ENCODE data around the gene RXFP4.

RXFP4 gene

DNA sequence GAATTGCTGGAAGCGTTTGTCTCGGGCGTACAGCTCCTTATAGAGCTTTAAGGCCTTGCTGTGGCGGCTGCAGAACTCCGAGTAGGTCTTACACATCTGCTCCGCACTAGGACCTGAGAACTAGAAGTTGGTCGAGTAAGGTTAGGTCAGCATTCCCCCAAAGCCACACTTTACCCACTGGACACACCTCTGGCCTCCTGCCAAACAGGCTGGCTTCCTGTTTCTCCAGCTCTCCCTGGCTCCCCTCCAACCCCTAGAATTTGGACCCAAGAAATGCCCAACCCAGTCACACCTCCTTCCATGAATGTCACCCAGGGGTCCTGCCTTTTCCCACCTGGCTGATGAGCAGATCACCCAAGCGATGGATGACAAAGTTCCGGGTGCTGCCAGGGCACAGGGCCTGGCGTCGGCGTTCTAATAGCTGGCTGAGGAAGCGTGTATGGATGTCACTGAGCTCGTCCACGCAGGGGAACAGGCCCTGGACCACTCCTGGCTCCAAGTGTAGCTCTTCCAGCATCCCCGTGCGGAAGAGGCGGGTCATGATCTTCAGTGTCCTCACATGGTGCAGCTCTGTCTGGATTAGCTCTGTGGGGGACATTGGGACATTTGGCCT lies 21.3 kb downstream of the RXFP4 start:
- no peak for DNase-seq

DNA sequence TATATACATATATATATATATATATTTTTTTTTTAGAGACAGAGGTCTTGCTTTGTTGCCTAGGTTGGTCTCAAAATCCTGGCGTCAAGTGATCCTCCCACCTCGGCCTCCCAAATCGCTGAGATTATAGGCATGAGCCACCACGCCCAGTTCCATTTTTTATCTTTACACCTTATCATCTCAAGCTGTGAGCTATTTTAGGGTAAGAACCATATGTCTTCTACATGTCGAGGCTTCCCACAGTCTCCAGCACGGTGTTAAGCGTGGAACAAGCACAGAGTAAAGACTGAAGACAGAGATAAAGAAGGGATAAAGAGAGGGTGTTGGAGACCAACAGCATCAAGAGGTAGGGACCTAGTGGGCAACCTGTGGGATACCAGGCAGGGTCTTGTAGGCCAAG lies 22.8 kb downstream of the RXFP4 start:
- DNase-seq, result no peak

DNA sequence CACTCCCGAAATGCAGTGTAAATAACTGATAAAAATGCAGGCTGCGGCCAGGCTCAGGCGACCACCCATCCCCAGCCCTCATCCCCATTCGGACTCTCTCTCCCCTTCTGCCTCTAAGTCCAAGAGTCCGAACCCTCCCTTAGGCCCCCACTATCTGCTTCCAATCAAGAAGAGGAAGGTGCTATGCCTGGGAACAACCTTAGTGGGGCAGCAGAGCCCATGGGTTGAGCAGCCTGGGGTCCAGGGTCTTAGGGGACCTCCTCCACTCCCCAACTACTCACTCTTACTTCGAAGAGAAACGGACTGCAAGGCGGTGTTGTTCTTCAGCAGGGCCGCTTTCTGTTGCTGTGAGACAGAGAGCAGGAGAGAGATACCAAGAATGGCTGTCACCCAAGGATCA lies 24.7 kb downstream of the RXFP4 start:
- DNase-seq, result no peak

DNA sequence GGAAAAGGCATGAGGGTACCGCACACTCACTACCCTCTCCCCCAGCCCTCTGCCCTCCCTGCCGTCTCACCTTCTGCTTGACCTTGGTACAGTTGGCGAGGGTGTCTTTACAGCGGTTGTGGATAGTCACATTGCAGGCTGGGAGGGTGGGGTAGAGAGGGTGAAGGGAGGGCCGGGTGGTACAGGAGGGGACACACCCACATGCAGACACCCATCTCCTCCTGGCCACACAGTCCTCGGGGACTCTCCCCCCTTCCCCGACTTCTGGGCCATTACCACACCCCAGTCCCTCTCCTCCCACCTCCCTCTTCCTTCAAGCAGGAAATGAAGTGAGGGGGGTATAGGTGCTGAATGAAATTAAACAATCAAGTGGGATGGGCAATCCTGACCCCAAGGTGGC lies 25.3 kb downstream of the RXFP4 start:
- DNase-seq, result no peak

DNA sequence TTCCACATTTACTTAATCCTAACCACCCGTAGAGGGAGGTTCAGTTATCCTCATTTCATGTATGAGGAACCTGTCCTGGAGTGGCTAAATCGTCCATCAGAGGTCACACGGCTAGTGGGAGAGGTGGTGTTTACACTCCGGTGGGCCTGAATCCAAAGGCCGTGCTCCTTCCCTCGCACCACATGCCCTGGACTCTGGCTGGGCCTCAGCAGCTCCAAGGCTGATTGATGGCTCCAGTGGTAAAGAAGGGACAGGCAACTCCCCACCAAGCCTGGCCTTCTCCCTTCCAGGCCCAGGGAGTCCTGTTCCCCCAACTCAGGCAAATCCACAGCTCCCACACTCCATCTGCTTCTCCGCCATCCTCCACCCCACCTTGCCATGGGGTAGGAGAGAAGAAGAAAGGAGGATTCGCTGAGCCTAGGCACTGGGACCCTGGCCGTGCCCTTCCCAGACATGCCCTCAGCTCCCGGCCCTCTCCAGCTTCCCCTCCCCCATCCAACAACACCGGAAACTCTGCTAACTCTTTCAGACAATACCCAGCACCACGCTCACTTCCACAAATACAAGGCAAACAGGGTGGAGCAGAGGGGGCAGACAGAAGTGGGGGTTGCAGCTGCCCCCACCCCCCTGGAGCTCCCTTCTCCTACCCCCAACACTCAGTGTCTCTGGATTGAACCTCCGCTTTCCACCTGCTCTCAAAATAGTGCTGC lies 26.1 kb downstream of the RXFP4 start:
- DNase-seq, result no peak

DNA sequence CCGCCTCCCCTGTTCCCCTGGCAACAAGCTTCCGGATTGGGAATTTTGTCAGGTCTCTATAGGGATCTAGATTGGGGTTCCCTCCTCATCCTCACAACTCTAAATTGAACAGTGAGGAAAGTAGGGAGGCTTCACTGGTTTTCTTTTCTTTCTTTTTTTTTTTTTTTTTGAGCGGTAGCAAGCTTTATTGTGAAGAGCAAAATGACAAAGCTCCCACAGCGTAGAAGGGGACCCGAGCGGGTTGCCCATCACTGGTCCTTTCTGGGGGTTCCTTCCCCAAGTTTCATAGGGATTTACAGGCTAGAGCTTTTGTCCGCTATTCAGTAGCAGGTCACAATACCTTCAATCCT lies 26.6 kb downstream of the RXFP4 start:
- DNase-seq, result no peak

DNA sequence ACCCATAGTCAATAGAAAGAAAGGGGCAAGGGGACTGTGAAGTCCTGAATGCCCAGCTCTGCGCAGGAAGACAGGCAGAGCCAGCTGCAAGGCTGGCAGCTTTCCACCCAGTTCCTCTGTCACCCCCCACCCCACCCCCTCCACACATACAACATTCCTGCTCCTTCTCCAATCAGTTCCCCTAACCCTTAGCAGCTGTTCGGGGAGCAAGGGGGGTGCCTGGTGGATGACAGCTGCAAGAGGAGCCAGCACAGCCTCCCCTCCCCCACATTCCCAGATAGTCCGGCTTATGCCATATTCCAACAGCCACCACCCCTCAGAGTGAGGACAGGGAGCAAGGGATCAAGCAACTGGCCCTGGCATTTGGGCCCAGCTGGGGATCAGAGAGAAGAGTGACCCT lies 27.2 kb downstream of the RXFP4 start:
- DNase-seq, result no peak

DNA sequence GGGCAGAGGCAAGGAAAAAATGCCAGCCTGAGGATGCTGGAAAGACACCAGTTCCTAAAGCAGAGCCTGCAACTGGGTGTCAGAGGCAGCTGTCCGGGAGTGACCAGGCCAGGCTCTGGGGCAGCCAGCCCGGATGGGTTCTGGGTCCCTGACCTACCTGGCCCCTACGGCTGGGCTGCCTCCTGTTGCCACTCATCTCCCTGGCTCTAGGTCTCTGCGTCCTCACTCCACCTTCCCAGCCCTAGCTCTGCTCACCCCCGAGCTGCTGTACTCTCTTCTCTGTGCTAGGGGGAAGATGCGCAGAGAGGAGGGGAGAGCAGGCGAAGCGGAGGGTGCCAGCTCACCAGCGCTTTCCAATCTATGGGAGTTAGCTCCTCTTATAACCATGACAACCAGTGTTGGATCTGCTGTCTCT lies 27.9 kb downstream of the RXFP4 start:
- DNase-seq, result no peak

DNA sequence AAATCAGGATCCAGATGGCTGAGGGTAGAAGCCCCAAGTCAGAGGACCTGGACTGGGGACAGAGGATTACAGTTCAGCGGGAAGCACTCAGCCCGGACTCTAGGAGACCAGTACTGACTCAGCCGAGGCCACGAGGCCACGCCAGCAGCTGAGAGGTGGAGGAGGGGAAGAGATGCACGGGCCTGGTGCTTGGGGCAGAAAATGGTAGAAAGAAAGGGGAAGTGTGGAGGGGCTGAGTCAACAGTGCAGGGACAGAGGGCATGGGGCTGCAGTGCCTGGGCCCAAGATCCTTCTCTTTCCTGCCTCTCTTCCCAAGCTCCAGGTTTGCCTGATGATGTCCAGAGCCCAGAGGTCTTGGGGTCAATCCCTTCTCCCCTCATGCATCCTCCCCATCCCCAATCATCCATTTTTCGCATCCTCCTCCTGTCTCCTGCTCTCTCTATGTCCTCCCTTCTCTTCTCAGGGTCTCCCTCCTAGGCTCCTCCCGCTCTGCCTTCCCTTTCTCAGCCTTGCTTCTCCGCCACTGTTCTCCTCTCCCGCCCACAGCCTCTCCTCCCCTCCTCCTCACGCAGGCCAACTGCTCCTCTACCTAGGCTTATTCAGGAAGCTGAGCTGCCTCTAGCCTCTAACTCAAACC lies 29.2 kb downstream of the RXFP4 start:
- DNase-seq, result no peak

DNA sequence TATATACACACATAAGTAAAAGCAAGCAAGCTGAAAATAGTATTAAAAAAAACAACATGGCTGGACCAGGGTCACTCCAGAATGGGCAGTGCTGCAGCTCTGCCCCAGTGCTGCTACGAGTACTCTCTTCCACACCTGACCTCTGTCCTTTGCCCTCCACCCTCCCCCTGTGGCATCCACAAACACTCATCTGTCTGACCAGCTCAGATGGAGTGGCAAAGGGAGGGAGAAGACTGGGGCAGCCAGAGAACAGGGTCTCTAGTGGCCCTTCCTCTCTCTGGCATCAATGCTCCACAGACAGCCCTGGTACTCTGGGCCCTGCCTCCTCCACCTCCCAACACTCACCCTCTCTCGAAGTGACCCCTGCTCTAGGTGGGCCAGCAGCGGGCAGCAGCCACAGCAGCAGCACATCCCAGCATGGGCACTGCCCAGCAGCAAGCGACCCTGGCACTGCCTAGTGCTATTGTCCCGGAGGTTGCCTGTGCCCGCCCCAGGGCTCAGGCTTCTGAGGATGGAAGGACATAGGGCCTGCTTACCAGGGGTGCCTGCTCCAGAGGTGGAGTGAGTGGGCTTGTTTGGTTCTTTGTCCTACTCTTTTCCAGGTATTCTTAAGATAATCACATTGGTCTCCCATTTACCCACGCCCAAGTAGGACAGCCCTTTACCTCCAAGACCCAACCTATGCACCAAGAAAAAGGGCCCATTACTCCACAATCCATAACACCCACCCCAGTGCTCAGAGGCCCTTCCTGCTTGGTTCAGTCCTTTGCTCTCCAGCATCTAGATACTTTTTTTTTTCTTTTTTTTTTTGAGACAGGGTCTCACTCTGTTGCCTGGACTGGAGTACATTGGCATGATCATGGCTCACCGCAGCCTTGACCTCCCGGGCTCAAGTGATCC lies 30.7 kb downstream of the RXFP4 start:
- no peak for DNase-seq

DNA sequence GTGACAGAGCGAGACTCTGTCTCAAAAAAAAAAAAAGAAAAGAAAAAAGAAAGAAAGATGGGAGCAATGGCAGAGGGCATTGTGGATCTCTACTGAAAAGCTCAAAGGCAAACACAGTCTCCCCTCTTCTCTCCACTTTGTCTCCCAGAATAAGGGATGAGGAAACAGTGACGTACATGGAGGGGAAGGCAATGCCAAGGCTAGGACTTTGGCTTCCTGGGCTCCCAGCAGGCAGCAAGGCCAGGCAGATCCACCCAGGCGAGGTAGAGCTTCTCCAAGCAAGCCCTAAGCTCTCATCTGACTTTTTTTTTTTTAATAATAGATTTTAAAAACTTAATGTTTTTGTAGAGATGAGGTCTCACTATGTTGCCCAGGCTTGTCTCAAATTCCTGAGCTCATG lies 32.3 kb downstream of the RXFP4 start:
- DNase-seq, result no peak

DNA sequence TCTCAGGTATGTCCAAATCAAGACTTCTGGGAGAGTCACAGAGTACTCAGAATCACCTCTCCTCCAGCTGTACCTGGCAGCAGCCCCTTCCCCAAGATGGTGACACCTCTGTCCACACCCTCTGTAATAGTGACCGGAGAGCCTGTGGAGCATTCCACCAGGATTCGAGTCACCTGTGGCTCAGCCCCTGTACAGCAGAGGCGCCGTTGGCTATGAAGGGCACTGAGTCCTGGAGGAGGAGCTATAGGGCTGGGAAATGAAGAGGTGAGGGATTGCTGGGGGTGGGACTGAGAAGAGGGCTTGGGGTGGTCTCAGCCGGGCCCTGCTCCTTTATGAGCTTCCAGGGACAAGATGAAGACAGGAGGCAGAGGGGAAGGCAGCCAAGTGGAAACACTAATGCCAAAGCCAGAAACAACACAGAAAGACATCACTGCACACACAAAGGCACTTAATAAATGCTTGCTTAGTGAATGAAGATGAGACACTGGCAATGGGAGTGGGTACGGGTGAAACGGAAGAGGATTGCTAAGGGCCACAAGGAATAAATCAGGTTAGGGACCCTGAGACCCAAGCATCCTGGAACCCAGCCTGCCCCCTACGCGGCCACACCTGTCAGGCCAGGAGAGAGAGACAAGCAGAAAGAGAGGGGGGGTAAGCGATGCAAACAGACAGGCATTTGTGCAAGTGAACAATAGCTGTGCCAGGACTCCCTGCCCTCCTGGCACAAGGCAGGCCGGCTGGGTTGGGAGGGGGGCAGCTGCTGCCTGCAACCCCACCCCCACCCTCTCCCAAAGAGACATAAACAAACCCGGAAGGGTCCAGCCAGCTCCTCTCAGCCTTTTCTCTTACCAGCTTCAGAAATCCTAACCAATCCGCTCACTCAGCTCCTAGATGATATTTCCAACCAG lies 33.0 kb downstream of the RXFP4 start:
- DNase-seq, result no peak

DNA sequence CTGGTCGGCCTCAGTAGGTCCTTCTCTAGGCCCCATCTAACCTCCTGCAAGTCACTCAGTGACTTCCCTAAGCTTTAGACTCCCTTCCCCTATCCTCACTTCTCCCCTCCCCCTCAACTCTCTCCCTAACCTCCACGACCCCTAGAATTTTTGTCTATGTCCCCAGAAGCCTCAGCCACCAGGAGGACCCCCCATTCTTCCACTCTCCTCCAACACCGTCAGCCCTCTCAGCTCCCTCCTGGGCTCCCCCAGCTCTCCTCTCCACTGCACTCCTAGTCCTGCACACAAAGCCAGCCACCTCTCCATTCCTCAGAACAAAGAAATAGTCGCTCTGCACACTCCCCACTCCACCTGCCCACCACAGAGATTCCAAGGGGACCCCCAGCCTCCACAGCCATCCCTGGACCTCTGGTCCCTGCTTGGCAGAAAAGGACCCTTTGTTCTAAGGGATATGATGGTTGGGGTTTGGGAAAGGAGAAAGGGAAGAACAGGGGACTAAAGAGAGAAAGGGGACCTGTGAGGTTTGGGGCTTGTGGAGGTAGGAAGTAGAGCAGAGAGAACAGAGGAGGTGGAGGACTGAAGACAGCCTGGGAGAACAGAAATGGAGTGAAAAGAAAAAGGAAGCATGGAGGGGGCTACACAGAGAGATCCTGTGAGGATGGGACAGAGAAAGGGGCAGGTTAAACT lies 34.1 kb downstream of the RXFP4 start:
- DNase-seq, result no peak

DNA sequence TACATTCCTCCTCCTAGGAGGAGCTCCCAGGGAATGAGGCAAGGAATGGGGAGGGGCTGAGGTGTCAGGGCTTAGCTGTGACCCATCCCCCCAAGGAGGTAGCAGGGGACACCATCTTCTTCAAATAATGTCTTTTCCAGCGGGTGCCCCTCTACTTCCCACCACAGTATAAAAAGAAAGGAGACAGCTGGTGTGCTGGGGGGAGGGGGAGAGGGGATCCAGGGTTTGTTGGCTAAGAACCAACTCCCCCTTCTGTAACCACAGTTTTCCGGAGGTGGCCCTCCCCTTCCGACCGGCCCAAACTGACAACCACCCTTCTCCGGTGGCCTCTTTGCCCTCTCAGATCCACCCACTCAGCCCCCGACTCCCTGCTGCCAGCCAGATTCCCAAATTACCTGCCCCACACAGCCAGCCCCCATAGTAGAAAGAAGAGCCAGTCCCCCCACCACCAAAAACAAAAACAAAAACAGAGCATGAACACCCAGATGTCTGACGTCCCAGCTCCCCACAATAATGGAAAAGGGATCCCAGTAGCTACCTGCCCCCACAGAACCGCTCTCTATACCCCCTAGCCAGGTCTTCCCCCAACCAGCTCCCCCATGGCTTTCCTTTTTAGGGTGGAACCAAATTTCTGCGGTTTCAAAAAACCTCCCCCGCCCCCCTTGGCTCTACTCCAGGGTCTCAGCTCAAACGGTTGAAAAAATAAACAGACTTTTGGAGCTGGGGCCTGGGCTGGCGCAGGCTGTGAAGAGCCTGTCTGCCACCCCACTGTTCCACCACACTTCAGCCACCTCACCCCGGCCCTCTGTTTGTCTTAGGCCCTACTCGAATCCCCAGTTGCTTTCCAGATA lies 34.8 kb downstream of the RXFP4 start:
- no peak for DNase-seq

DNA sequence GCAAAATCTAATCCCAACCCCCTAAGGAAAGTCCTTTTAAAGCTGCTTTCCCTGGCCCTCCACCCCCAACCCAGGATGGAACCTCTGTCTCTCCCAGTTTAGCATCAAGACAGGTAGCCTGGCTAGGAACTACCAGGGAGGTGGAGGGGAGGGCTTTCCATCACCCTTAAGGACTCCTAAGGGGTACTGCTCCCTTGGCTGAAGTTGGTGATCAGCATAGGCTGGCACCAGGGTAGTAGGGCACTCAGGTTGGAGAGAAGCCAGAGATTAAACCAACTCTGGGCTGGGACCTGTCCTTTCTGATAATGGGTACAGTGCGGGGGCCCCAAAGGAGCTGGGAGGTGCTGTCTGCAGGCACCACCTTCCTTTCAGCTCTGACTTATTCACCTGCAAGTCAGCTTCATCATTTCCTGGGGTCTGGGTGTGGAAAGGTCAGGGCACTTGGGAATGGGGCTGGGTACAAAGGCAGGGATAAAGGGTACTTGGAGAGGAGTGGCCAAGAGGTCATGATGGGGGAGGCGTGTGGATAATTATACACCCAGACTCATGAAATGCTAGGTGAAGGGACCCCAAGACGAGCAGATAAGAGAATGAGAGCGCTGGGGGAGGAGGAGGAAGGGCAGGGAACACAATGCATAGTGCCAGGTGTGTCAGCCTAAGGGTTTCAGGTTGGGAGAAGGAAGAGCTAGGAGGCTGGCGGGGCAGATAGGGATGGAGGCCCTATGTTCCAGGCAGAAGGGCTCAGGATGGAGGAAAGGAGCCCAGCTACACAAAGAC lies 35.7 kb downstream of the RXFP4 start:
- no peak for DNase-seq

DNA sequence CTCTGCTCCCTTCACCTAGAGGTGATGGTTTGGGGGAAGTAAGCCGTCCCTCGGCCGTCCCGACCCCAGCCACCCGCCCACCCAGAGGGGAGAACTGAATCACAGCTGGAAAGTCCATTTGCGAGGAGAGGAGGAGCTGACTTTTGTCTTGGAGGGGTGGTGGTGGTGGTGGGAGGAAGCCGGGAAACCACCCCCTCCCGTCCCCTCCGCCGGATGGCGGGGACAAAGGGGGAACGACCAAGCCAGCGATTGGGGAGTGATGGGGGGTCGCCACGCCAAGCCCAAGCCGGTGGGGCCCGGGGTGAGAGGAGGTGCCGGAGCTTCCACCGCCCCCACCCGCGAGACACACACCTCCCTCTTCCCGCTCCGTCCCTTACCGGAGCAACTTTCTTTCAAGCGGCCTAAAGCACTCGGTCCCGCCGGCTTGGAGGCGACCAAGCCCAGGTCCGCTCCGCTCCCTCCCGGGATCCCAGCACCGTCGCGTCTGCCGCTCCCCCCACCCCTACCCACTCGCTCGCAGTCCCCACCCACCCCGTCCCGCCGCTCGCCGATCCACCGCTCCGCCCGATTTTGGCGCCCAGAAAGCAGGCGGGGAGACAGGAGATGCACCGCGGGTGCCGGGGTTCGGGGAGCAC lies 36.4 kb downstream of the RXFP4 start:
- no peak for DNase-seq

DNA sequence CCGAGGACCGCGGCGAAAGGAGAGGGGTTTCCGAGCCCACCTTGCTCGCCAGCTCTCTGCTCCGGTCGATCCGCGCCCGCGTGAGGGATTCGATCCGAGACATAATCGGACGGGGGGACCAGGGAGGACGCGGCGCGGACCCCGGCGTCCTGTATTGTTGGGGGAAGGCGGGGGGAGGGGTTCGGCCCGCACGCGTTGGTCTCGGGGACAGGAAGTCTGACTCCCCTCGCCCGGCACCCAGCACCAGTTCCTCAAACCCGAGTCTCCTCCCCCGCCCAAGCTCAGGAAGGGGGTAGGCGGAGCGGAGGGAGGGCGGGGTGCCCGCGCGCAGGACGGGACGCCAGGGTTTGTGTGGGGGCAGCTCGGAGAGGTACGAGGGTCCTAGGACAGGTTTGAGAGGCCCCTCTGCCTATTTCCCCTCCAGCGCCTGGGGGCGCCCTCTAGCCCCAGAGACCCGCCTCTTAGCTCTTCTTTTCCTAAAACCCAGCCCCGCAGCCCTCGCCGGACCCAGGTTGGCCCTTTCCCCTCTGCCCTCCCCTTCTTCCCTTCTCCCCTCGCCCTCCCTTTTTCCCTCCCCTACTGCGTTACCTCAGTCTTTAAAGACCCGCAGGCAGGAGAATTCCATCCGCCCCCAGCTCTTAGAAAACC lies 37.0 kb downstream of the RXFP4 start, which contains the start of gene ARHGEF2:
Gene ARHGEF2 (minus strand): TSS at position 223 of the 648 bp plus-strand sequence. CDS start 120 bp downstream, at position 103.
- no peak for DNase-seq

DNA sequence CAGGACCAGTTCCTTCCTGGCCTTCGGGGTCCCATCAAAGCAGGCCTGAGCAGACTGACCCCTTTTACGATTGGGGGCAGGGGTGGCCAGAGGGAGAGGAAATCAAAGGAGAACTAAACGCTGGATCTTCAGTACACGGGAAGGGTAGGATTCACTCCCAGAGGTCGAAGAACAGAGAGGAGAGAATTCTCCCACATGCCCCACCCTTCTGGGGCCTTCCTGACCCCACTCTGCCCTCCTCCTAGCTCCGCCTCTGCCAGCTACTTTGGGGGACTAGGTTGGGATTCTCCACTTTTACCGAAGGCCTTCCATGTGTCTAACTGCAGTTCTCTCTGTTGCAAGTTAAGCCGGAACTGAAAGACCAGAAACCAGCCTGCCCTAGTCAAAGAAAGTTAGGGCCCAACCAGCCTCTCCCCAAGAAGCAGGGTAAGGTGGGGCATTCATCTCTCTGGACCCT lies 37.6 kb downstream of the RXFP4 start:
- no peak for DNase-seq

All from NCI-H187 (cell line).